ENCODE data around the gene SIT1. TPM values are rescaled to one million over a fixed set of nuclear protein-coding genes. Genes with fewer than 3 reads are reported as not detected.

The SIT1 gene
- 176 and 210 TPM in 2 replicates for total RNA-seq (2014; rRNA removed; shearing (Covaris generic))
- 93.0 and 121 TPM in 2 replicates for total RNA-seq (2022)
- percentile 82 among the genes with signal in this experiment for Bru-seq, nascent RNA
- BruChase-seq, experiment 1, labeled RNA remaining after a 6-hour chase, result percentile 78 among the genes with signal in this experiment
- percentile 90 among the genes with signal in this experiment for BruChase-seq, experiment 2, labeled RNA remaining after a 2-hour chase
- long read RNA-seq, transcript SIT1-201 (5 exons, 1,231 nt), result major isoform, 44 of 56 reads
- long read RNA-seq, partial matches to known transcripts, result 2 of 56 reads
- long read RNA-seq, other reads (novel, unspliced or antisense), result 7 of 56 reads

DNA sequence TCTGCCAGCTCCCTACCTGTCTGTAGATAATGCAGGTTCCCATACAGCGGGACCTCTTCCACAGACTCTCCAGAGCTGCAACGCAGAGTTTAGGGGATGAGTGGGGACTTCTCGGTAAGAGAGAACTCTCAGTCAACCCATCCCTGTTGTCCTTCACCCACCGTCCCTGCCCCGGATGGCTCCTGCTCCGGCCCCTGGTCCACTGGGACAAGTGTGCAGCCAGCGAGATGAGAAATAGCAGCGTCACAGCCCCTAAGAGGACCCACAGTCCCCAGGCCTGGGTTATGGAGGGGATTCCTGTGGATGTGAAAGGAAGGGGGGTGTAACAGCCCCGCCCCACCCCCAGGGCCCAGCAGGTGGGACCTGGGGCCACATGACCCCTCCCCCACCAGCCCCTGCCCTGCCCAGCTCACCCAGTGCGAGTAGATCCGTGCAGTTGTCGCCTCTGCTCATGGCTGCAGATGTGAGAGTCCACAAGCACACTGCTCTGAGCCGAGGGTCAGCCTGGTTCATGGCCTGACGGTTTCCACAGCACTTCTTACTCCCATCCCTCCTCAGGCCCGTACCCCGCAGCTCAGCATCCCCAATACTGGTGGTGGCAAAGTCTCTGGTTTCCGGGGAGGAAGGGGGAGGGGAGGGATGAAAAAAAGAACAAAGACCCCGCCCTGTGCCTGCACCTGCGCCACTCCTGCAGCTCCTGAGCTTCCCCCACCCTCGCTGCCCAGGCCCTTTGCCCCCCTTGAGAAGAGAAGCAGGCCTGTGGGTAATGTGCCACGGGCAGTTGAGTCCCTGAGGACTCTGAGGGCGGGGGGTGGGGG, at the start of gene SIT1:
TSS of gene SIT1 (minus strand) at position 591 of the 818 bp plus-strand sequence. CDS start at position 513, 78 bp downstream.
- Histone ChIP-seq H3K4me1 (ENCODE audit: insufficient read depth, low read length, poor library complexity, severe bottlenecking) (peaks cover 66% of the 10 kb centered on the region), H3K9me3 (ENCODE audit: low read length) (no peaks in the 10 kb centered on the region), H4K20me1 (ENCODE audit: insufficient read depth, low read length) (no peaks in the 10 kb centered on the region), H3K27ac (ENCODE audit: low read depth, low read length, poor library complexity, severe bottlenecking) (peak within 1 kb of the TSS; percentile 89), H3K79me2 (ENCODE audit: insufficient read depth, low read depth, low read length) (peaks cover 34% of the 10 kb centered on the region; the same call in 1 of the 2 replicates), H3K4me3 (ENCODE audit: low read depth, low read length, poor library complexity, severe bottlenecking) (peak within 1 kb of the TSS; percentile 92), H3K9me2 (ENCODE audit: insufficient read depth, low read length) (no peaks in the 10 kb centered on the region), H3K4me2 (ENCODE audit: low read length) (peak within 1 kb of the TSS; percentile 78), H2AFZ (ENCODE audit: low read length) (peak within 1 kb of the TSS; percentile 33), H3K36me3 (ENCODE audit: insufficient read depth, low read length) (peaks cover 23% of the 10 kb centered on the region)
- DNase-seq (ENCODE audit: low spot score), result peak; percentile 82
- intact Hi-C loops (cut with micrococcal nuclease; ENCODE audit: unreplicated experiment), result no loop called here
- CTCF ChIA-PET (ENCODE audit: unreplicated experiment), result interaction anchor here (0.6 to 1.5 kb wide), 6 partner anchors 31 to 98 kb away, joined by 3 to 9 read pairs (median 4); partner anchors contain the start of genes GBA2 and RGP1
- TF ChIP-seq CTCF (conservative IDR thresholded peaks at IDR 0.05; ENCODE audit: low read length), result no peak
- no peak for TF ChIP-seq EZH2phosphoT487 (IDR thresholded peaks at IDR 0.05; ENCODE audit: borderline replicate concordance, low read depth, low read length)
- BruUV-seq (replicated peaks), result no TSS peak
- POLR2A ChIA-PET, result interaction anchor here (0.7 to 7.6 kb wide), 13 partner anchors 11 to 114 kb away, joined by 3 to 110 read pairs (median 4); partner anchors contain the start of genes ARHGEF39, CD72, CREB3 and TLN1

DNA sequence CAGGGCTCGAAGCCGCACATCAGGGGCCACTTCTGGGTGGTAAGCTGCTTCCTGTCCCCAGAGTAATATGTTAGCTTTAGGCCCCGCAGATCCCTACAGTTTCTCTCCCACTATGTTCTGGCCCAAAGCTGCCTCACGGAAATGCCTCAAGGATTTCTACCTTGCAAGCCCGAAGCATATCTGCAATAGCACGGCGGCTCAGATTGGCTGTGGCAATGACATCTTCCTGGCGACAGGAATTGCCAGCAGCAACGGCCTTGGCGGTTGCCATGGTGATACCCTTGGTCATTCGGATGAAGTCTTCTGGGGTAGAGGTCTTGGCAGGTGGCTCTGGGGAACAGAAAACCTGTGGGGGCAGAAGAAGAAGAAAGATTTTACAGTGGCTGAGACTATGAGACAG, 49.3 kb upstream of the SIT1 start:
- Histone ChIP-seq H2AFZ (ENCODE audit: low read length) (no peak overlapping the region), H3K4me3 (ENCODE audit: low read depth, low read length, poor library complexity, severe bottlenecking) (no peak overlapping the region), H4K20me1 (ENCODE audit: insufficient read depth, low read length) (no peaks in the 10 kb centered on the region), H3K27ac (ENCODE audit: low read depth, low read length, poor library complexity, severe bottlenecking) (no peak overlapping the region), H3K9me2 (ENCODE audit: insufficient read depth, low read length) (no peaks in the 10 kb centered on the region), H3K4me2 (ENCODE audit: low read length) (no peak overlapping the region), H3K36me3 (ENCODE audit: insufficient read depth, low read length) (peaks cover 95% of the 10 kb centered on the region), H3K79me2 (ENCODE audit: insufficient read depth, low read depth, low read length) (no peaks in the 10 kb centered on the region), H3K4me1 (ENCODE audit: insufficient read depth, low read length, poor library complexity, severe bottlenecking) (no peaks in the 10 kb centered on the region), H3K9me3 (ENCODE audit: low read length) (no peaks in the 10 kb centered on the region)
- ChIA-PET CTCF (ENCODE audit: unreplicated experiment) (no interaction called here), POLR2A (no interaction called here)
- TF ChIP-seq EZH2phosphoT487 (IDR thresholded peaks at IDR 0.05; ENCODE audit: borderline replicate concordance, low read depth, low read length) (no peak), CTCF (conservative IDR thresholded peaks at IDR 0.05; ENCODE audit: low read length) (no peak)
- BruUV-seq (replicated peaks), result no TSS peak
- DNase-seq (ENCODE audit: low spot score), result no peak
- intact Hi-C loops (cut with micrococcal nuclease; ENCODE audit: unreplicated experiment), result no loop called here

All from OCI-LY7 (cell line).